Measurements from ENCODE around the gene CTRL.

DNA sequence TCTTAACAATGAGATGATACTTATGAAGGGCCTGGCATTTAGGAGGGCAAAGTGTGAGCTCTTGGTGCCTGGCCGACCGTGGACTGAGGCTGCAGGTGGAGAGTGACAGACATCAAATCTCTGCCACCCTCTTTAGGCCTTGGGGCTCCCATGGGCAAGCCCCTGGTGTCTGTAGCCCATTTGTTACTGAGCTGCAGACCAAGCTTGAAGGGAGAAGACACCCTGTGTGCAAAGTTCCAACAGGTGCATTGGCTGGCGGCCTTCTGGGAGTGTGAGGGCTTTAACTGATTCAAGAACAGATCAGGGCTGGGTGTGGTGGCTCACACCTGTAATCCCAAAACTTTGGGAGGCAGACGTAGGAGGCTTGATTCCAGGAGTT is 789 bp upstream of the CTRL start:
- TF ChIP-seq POLR2A (IDR thresholded peaks at IDR 0.05; ENCODE audit: low read depth, low read length): no peak
- TF ChIP-seq POLR2AphosphoS5 (IDR thresholded peaks at IDR 0.05; ENCODE audit: low read depth, low read length): no peak; the same call in 1 of the 2 replicates
- no peak for TF ChIP-seq TAF1 (IDR thresholded peaks at IDR 0.05; ENCODE audit: borderline replicate concordance, low read depth, low read length)

Measured in GM12892 (cell line).